GM19372 (cell line): ENCODE measurements around the gene OBSCN.

Source experiments
- ATAC-seq: cut with Tn5 transposase; IDR thresholded peaks from one replicate; pipeline ENCODE4 v1.9.1; 2021; ENCODE audit warnings: mild to moderate bottlenecking, low read depth, moderate library complexity; ENCODE audit not compliant: unreplicated experiment

OBSCN gene

GRCh38 chr1:228372183-228373003 is 164.5 kb downstream of the OBSCN start:
- ATAC-seq = no peak

- ATAC-seq = no peak
Measured at GRCh38 chr1:228373004-228373680, 165.3 kb downstream of the OBSCN start.

GRCh38 chr1:228373681-228374571 is 166.1 kb downstream of the OBSCN start:
- ATAC-seq = no peak

GRCh38 chr1:228374711-228375577 is 167.1 kb downstream of the OBSCN start:
- no peak for ATAC-seq

GRCh38 chr1:228375578-228376261 is 167.9 kb downstream of the OBSCN start:
- ATAC-seq = no peak

GRCh38 chr1:228376262-228376628 is 168.4 kb downstream of the OBSCN start:
- ATAC-seq = no peak

GRCh38 chr1:228376651-228377631 is 169.1 kb downstream of the OBSCN start:
- ATAC-seq = no peak

- ATAC-seq = no peak
Measured at GRCh38 chr1:228377664-228378089, 169.8 kb downstream of the OBSCN start.

GRCh38 chr1:228378090-228378872 is 170.4 kb downstream of the OBSCN start:
- ATAC-seq = no peak

- ATAC-seq = no peak
Measured at GRCh38 chr1:228378873-228379460, 171.1 kb downstream of the OBSCN start.

- no peak for ATAC-seq
Measured at GRCh38 chr1:228379666-228380065, 171.8 kb downstream of the OBSCN start.

GRCh38 chr1:228381356-228381755 is 173.5 kb downstream of the OBSCN start:
- no peak for ATAC-seq

- no peak for ATAC-seq
Measured at GRCh38 chr1:228383773-228384172, 175.9 kb downstream of the OBSCN start.

- no peak for ATAC-seq
Measured at GRCh38 chr1:228385232-228385631, 177.4 kb downstream of the OBSCN start.

- ATAC-seq = no peak
Measured at GRCh38 chr1:228387321-228387720, 179.5 kb downstream of the OBSCN start.

GRCh38 chr1:228390649-228391048 is 182.8 kb downstream of the OBSCN start:
- no peak for ATAC-seq

GRCh38 chr1:228391411-228392020 is 183.7 kb downstream of the OBSCN start:
- no peak for ATAC-seq
